Posterior vena cava (tissue), 2 donors: ENCODE data around the gene ADGRF4. TPM values are rescaled to one million over a fixed set of nuclear protein-coding genes. Genes with fewer than 3 reads are reported as not detected.
"Not testable (repeated sequence)": the region's sequence is repeated elsewhere in the genome, so short reads cannot be mapped to it uniquely, and the experiment has no call there.

ENCODE experiments used
- DNase-seq: peaks from one replicate; pipeline ENCODE4 v3.0.0-alpha.2; 2020; ENCODE audit warnings: low spot score
- intact Hi-C, 2 donors: fragments of 100-400 bp; cut with DNase I; formaldehyde crosslinking; loops; one replicate each; pipeline versions ENCODE4 v1.14.1 to v1.14.2; 2022 to 2023
- total RNA-seq, 2 donors: library from RNA; stranded (reverse); fragmentation: NEBNext Ultra II Directional; extraction: Animal tissue kit (Norgen Biotek cat#: 25700); gene quantifications; one replicate each; pipeline ENCODE4 v1.2.1, GENCODE V29; 2021
- donor health status: DM: yes; HTN: yes; CAD: no.
- donor health status: DM: yes; HTN: yes; CAD: no.

Gene ADGRF4
- total RNA-seq, 2 donors from 2014 or later, result 0.10 to 0.19 TPM

DNA sequence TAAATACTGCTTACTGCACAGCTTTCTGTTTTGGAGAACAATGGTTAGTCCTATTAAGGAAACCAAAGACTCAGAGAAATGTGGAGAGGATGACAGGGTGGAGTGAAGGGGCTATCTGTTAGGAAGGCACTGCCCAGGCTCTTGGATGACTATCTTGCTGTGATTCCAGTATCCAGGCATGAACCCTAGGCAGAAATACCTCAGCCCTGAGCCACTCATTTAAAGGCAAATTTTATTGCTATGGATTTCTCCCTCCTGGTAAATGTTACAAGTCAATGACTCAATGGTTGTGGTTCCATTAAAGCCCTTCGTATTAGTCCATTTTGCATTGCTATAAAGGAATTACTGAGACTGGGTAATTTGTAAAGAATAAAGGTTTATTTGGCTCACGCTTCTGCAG lies 25.9 kb downstream of the ADGRF4 start:
- no peak for DNase-seq
- intact Hi-C loops, result no loop called here

DNA sequence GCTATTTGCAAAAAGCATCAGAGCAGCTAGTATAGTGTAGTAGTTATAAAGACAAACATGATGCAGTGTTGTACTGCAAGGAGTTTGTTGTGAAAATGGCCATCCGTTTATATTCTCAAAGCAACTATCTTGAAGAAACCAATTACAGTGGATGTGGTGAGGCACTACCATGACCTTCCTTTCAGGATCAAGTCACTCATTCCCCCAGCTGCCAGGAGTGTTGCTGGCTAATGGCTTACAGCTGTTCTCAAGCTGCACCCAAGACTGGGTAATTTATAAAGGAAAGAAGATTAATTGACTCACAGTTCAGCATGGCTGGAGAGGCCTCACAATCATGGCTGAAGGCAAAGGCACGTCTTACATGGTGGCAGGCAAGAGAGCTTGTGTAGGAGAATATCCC lies 29.0 kb downstream of the ADGRF4 start:
- no peak for DNase-seq
- intact Hi-C loops, result no loop called here

DNA sequence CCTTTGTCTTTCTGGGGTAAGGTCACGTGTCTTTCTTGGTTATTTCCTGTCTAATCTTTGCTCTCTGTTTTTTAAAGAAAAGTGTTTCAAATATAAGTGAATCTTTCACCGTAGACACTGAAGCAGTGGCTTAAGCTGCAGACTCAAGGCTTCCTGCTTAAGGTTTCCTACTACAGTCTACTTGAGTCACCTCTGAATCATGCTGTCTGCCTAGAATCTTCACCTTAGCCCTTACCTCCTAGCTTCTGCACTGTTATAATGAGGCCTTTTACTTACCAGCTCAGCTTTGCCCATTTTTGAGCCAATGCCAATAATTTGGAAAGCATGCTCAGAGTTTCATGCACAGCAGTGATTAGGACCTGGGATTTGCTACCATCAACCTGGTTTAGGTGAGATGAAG lies 30.6 kb downstream of the ADGRF4 start:
- intact Hi-C loops, result no loop called here

DNA sequence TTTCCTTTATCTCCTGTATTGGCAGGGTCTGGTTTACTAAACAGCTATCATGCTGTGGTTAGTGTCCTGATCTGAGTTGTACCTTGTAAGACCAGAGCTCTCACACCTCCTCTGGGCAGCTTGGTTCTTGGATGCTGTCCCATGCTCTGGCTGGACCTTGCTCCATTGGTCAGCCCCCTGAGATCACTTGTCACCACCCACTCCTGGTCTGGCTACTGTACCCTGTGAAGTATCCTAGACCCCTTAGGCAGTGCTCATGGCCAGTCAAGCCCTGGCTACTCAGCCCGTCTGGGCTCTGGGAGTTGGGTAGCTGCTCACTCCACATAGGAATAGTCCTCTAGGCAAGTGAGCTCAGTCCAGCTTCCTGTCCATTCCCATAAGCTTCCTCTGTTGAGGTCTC lies 31.1 kb downstream of the ADGRF4 start:
- no peak for DNase-seq
- intact Hi-C loops, result no loop called here

More for the DNA sequence above, 30.6 kb downstream of the ADGRF4 start:
- DNase-seq, result no peak

DNA sequence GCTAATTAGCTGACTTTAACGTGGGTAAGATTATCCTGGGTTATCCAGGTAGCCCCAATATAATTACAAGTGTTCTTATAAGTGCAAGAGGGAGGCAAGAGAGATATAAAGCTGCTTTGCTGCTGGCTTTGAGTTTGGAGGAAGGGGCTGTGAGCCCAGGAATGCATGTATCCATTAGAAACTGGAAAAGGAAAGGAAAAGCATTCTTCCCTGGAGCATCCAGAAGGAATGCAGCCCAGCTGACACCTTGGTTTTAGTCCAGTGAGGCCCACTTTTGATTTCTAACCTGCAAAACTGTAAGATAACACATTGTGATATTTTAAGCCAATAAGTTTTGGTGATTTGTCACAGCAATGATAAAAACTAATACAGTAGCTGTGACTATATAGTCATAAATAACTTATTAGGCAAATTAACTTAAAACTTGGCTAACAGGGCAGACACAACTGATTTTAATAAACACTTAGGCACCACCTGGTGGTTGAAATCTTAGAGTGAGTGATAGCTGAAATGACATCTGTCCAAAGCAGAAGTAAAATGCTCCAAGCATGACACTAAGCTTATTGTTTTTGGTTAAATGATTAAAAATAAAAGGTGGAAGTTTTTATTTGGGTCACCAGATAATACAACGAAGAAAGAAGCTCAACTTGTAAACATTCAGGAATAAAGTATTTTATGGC lies 35.6 kb downstream of the ADGRF4 start:
- intact Hi-C loops, result no loop called here
- no peak for DNase-seq

DNA sequence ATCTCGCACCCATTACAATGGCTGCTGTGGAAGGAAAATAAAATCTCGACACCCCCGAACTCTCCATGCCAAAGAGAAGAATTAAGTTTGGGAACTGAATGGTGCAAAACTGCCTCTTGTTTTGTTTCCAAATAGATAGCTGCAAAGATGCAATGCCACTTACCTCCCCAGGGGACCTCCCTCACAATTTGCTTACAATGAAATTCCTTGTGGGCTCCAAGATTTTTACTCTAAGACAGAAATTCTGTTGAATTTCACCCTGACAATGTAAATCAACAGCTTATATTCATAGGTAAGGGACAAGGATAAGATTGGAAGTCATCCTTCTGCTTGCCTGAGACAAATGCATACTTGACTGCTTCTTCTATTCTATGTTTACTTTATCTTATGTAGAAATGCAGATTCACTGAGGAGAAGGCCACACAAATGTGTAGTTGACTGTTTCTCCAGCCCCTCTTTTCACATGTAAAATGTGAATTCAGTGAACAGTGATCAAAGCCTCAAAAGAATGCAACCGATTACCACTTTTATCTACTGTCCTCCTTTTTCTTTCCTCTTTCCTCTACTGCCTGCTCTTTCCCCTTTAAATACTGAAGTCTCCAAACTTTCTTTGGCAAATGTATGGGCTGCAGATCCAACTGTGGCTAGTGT lies 36.6 kb downstream of the ADGRF4 start:
- intact Hi-C loops, result no loop called here
- DNase-seq, result no peak

DNA sequence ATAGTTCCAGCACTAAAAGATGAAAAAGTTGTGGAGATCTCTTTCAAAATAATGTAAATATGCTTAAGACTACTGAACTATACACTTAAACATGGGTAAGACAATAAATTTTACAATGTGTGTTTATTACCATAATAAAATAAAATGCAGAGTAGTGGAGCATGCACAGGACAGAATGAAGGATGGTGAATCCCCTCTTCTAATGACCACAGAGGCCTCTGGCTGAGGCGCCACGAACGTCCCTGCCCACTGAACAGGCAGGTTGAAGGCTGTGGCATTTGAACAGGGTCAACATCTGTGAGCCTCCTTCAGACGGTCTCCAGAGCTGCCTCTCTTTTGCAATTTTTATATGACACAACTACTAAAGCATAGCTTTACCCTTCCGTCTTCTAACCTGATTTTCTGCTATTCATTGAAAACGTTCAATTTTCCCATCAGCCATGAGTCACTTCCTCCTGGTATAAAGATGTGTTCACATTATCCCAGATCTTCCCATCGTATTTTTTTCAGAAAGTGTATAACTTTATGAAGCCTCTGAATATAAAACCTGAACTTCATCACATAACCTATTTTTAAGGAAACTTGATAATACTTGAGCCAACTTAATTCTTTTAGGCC lies 37.8 kb downstream of the ADGRF4 start:
- intact Hi-C loops, result no loop called here
- no peak for DNase-seq

DNA sequence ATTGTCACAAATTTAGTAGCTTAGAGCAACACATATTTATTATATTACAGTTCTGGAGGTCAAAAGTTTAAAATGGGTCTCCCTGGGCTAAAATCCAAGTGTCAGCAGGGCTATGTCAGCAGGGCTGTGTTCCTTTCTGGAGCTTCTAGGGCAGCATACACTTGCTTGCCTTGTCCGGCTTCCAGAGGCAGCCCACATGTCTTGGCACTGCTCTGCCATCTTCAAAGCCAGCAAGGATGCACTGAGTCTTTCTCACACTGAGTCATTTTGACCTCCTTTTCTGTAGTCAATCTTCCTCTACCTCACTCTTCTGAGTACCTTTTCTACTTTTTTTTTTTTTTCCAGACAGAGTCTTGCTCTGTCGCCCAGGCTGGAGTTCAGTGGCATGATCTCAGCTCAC lies 39.0 kb downstream of the ADGRF4 start:
- DNase-seq, result no peak

DNA sequence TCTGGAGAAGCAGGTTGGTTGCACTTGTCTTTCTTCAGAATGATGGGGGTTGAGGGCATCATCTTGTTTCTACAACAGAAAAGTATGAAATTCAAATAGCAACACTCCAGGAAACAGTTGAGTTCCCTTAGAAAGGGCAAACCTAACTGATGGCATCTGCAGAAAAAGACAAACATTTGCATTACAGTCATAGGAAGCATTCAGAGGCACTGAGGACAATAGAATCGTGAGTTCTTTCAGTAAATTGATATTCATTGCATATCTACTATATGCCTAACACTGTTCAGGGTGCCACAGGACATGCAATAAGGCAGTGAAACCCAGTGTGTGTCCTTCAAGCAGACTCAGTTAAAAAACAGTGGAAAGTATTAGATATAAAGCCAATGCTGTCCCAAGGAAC lies 42.3 kb downstream of the ADGRF4 start:
- intact Hi-C loops, result no loop called here
- DNase-seq, result no peak

More for the DNA sequence above, 39.0 kb downstream of the ADGRF4 start:
- intact Hi-C loops, result no loop called here

DNA sequence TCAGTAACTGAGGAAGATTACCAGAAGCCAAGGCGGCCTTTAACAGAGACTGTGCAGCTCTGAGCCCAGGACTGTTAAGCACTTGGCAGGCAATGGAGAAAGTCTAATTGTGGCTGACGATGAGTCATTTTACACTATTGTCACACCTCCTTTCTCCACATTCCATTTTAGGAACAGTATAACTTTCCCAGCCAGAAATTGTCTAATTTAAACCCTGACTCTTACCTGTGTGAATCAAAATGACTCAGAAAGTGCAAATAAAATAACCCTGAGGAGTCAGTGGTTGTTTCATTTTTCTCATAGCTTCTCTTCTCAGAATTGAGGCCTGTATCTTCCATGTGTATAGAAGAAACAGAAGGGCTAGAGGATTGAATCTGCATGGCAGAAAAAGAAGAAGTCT lies 43.4 kb downstream of the ADGRF4 start:
- DNase-seq, result no peak
- intact Hi-C loops, result no loop called here

DNA sequence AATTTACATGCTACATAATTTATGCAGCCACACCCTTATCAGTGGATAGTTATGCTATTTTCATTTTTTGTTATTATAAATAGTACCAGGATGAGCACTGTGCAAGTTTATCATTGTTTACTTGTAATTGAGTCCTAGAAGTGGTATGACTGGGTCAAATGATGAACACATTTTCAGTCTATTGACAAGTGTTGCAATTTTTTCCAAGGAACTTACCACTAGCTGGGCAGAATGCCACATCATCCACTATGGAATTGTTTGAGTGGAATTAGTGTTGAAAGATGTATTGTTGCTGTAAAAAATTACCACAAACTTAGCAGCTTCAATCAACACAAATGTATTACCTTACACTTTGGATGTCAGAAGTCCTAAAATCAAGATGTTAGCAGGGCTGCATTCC lies 45.4 kb downstream of the ADGRF4 start:
- no peak for DNase-seq
- intact Hi-C loops, result no loop called here

DNA sequence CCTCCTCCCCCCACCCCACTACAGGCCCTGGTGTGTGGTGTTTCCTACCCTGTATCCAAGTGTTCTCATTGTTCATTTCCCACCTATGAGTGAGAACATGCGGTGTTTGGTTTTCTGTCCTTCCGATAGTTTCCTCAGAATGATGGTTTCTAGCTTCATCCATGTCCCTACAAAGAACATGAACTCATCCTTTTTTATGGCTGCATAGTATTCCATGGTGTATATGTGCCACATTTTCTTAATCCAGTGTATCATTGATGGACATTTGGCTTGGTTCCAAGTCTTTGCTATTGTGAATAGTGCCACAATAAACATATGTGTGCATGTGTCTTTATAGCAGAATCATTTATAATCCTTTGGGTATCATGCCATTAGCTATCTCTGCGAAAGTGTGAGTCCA lies 46.9 kb downstream of the ADGRF4 start:
- DNase-seq, intact Hi-C loops: not testable (repeated sequence)

DNA sequence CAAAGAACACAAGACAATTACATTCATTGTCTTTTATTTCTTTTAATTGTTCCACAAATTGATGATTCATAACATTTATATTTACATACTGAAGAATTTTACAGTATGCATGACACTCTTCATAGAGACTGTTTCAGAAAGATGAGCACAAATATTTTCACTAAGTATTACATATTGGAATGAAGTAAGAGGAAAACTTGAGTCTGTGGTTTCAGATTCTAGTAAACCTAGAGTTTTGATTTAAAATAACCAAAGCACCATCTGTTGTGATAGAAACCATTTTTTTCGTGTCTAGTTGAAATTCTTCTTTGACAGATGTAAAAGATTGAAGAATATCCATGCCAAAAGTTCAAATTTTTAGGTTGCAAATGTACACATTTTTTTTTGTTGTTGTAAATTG lies 51.4 kb downstream of the ADGRF4 start:
- no peak for DNase-seq
- intact Hi-C loops, result no loop called here

DNA sequence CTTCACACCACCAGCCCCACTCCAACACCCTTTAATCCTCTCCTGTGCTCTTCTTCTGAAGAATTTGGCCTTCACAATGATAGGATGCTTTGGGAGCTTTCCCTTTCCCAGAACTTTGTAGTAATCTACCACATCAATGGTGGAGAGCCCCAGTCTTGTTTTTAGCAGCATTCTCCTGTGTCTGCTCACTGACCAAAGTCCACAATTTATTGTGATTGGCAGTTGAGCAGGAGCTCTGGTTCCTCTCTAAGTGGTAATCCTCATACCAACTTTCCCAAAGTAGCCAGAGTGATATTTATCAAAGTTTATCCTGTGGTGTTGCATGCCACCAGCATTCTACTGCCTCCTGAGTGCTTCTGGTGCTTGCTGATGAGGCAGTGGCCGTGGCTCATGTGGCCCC lies 54.4 kb downstream of the ADGRF4 start:
- intact Hi-C loops, result no loop called here
- no peak for DNase-seq

DNA sequence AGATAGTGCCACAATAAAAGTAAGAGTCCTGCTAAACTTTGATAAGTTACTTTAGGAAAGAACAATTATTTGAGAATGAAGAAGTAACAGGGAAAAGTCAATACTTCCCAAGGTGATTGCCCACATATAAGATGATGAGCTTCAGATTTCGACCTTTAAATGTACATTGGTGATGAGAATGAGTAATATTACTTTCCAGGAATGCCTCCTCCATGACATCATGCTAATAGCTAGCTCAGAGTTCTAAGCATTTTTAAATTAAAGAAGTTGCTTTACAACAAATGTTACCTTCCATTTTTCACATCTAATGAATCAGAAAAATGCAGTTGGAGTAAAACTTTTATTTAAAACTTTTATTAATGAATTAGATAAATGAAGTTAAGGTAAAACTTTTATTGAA lies 61.0 kb downstream of the ADGRF4 start:
- intact Hi-C loops, result no loop called here
- DNase-seq, result no peak

DNA sequence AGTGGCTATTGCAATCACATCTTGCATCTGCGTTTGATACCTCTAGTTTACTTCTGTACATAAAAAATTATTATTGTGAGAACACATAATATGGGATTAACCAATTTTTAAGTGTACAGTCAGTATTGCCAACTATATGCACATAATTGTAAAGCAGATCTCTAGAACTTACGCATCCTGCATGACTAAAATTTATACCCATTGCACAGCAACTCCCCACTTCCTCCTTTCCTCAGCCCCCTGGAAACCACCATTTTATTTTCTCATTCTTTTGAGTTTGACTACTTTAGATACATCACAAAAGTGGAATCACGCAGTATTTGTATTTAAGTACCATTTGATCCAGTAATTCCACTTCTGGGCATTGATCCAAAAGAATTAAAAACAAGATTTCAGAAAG lies 64.1 kb downstream of the ADGRF4 start:
- intact Hi-C loops, result no loop called here
- DNase-seq, result no peak

DNA sequence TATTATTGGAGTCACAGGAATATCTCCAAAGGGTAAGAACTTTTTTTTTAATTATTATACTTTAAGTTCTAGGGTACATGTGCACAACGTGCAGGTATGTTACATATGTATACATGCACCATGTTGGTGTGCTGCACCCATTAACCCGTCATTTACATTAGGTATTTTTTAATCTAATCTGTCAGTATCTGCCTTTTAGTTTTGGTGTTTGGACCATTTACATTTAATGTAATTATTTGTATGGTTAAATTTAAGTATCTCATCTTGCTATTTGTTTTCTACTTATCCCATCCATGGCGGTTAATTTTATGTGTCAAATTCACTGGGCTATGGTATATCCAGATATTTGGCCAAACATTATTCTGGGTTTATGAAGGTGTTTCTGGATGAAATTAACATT lies 68.1 kb downstream of the ADGRF4 start:
- no peak for DNase-seq
- intact Hi-C loops, result no loop called here

DNA sequence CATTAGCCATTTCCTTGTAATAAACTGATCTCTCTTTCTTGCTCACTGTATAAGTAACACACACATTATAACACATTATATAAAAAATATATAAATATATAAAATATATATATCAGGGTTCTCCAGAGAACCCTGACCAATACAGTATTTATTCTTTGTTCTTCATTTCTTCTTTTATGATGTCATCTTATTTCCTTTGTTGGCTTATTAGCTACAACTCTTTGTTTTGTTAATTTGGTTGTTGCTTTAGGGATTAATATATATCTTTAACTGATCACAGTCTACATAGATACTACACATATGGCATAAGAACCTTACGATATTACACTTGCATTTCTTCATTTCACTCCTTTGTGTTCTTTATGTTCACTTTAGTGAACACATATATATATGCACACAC lies 68.7 kb downstream of the ADGRF4 start:
- intact Hi-C loops, result no loop called here
- no peak for DNase-seq

DNA sequence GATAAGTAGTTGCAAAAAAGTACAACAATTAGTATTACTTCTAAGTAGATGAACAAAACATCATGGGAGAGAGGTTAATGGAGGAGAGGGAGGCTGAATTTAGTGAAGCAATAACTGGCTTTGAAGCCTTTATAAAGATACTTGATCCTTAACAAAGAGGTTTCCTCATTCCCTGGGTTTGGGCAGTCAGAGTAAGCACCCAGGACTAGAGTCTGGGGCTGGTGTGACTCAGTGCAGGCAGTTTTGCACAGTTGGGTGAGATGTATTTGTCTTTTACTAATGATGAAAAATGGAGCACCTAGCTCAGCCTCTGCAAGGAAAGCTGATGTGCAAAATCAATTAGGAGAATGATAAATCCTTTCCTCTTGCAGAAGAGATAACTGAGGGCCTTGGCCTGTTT lies 71.6 kb downstream of the ADGRF4 start:
- DNase-seq, result no peak
- intact Hi-C loops, result no loop called here
